Natural killer cell (primary cell): ENCODE data around the gene KRT85. TPM values are rescaled to one million over a fixed set of nuclear protein-coding genes. Genes with fewer than 3 reads are reported as not detected.

Source experiments
- ATAC-seq, 3 donors: fragments of 150-1000 bp in 2 of 3; fragments of 200-7000 bp in 1 of 3; cut with Tn5 transposase; 1 replicate in 1 of 3; 2 replicates in 2 of 3; pipeline ENCODE4 v1.10.0; 2021; ENCODE audit warnings: mild to moderate bottlenecking in 2 of 3, moderate library complexity in 2 of 3
- DNase-seq, 2 donors: peaks; one replicate each; pipeline versions ENCODE4 v3.0.0 to v3.0.0-alpha.2; 2013 to 2021; ENCODE audit warnings: mixed read lengths in 1 of 2
- H3K27ac ChIP-seq: one replicate; pipeline ENCODE4 v1.5.1; 2013; ENCODE audit warnings: mild to moderate bottlenecking, low read length
- H3K27me3 ChIP-seq: one replicate; pipeline ENCODE4 v1.6.1; 2013; ENCODE audit warnings: low read length; ENCODE audit not compliant: control insufficient read depth, insufficient read depth
- H3K36me3 ChIP-seq: one replicate; pipeline ENCODE4 v1.6.1; 2013; ENCODE audit warnings: low read length; ENCODE audit not compliant: control insufficient read depth, insufficient read depth
- H3K4me1 ChIP-seq: one replicate; pipeline ENCODE4 v1.6.1; 2013; ENCODE audit warnings: low read length; ENCODE audit not compliant: control insufficient read depth, insufficient read depth
- H3K4me3 ChIP-seq: one replicate; pipeline ENCODE4 v1.5.1; 2013; ENCODE audit warnings: low read length
- H3K9me3 ChIP-seq: one replicate; pipeline ENCODE4 v1.6.1; 2013; ENCODE audit warnings: low read length; ENCODE audit not compliant: control insufficient read depth, insufficient read depth
- H3K27ac Mint-ChIP-seq, 2 donors: one replicate each; pipeline ENCODE4 v1.8.0; 2022; ENCODE audit warnings: mild to moderate bottlenecking in 2 of 2, mixed read lengths in 2 of 2, moderate library complexity in 1 of 2
- H3K27me3 Mint-ChIP-seq, 2 donors: one replicate each; pipeline ENCODE4 v1.8.0; 2022; ENCODE audit warnings: low read depth in 2 of 2, mixed read lengths in 2 of 2
- H3K36me3 Mint-ChIP-seq: one replicate; pipeline ENCODE4 v1.8.0; 2022; ENCODE audit warnings: mixed read lengths
- H3K4me1 Mint-ChIP-seq, 2 donors: one replicate each; pipeline ENCODE4 v1.8.0; 2022; ENCODE audit warnings: mixed read lengths in 2 of 2
- H3K4me3 Mint-ChIP-seq: one replicate; pipeline ENCODE4 v1.8.0; 2022; ENCODE audit warnings: mild to moderate bottlenecking, moderate library complexity, mixed read lengths
- H3K9me3 Mint-ChIP-seq, 2 donors: one replicate each; pipeline ENCODE4 v1.8.0; 2022; ENCODE audit warnings: mixed read lengths in 2 of 2
- CTCF ChIP-seq: fragments of 200-600 bp; IDR thresholded peaks from one replicate; pipeline ENCODE4 v1.8.0; 2022; ENCODE audit warnings: antibody characterized with exemption
- WGBS: methylation state at CpG from one replicate; pipeline ENCODE4 v1.1.7; 2013; ENCODE audit warnings: missing lambda C conversion rate; ENCODE audit not compliant: insufficient coverage; 5-methylcytosine and 5-hydroxymethylcytosine counted together
- intact Hi-C: fragments of 100-400 bp; cut with micrococcal nuclease; formaldehyde crosslinking; loops from one replicate; pipeline ENCODE4 v1.14.2; 2022
- total RNA-seq, 4 donors: library from RNA; stranded (reverse); fragments of 120-200 nt in 1 of 4; gene quantifications; one replicate each; pipeline versions ENCODE4 v1.2.3 to v1.2.4, GENCODE V29; 2013 to 2022

KRT85 gene
- total RNA-seq, 3 donors from 2014 or later (not counting 1 experiment from before 2014, with no cell fraction given) = not detected

GRCh38 chr12:52314511-52314910, 52.8 kb downstream of the KRT85 start:
- H3K4me3 Mint-ChIP-seq = no peak overlapping the region
- Histone ChIP-seq H3K9me3 (no peaks in the 10 kb centered on the region), H3K27ac (no peak overlapping the region), H3K4me3 (no peak overlapping the region), H3K36me3 (no peaks in the 10 kb centered on the region), H3K27me3 (peaks cover 9% of the 10 kb centered on the region), H3K4me1 (no peaks in the 10 kb centered on the region)
- H3K36me3 Mint-ChIP-seq = no peaks in the 10 kb centered on the region
- H3K27me3 Mint-ChIP-seq = peaks cover 11 to 47% of the 10 kb centered on the region in 2 donors
- WGBS = 91% methylated on average over 13 of the region's 13 CpGs
- DNase-seq (no peak), ATAC-seq (no peak)
- no peak overlapping the region for H3K27ac Mint-ChIP-seq
- no peaks in the 10 kb centered on the region for H3K9me3 Mint-ChIP-seq
- H3K4me1 Mint-ChIP-seq = peaks cover 7 to 28% of the 10 kb centered on the region in 2 donors
- intact Hi-C loops = no loop called here
- TF ChIP-seq CTCF = no peak

GRCh38 chr12:52313926-52314325, 53.4 kb downstream of the KRT85 start:
- DNase-seq (no peak), ATAC-seq (no peak)
- H3K27me3 Mint-ChIP-seq = peaks cover 11 to 48% of the 10 kb centered on the region in 2 donors
- peaks cover 4 to 30% of the 10 kb centered on the region in 2 donors for H3K4me1 Mint-ChIP-seq
- H3K9me3 Mint-ChIP-seq = no peaks in the 10 kb centered on the region
- Histone ChIP-seq H3K27ac (no peak overlapping the region), H3K4me3 (no peak overlapping the region), H3K9me3 (no peaks in the 10 kb centered on the region), H3K36me3 (no peaks in the 10 kb centered on the region), H3K27me3 (peaks cover 15% of the 10 kb centered on the region), H3K4me1 (peaks cover 3% of the 10 kb centered on the region)
- intact Hi-C loops = no loop called here
- WGBS = 92% methylated on average over 9 of the region's 9 CpGs
- no peak overlapping the region for H3K4me3 Mint-ChIP-seq
- no peak overlapping the region for H3K27ac Mint-ChIP-seq
- no peak for TF ChIP-seq CTCF
- H3K36me3 Mint-ChIP-seq = no peaks in the 10 kb centered on the region

- no peak for DNase-seq
- Mint-ChIP-seq H3K9me3 (no peaks in the 10 kb centered on the region), H3K4me3 (no peak overlapping the region), H3K4me1 (peaks cover 8 to 31% of the 10 kb centered on the region in 2 donors), H3K27me3 (peaks cover 11 to 49% of the 10 kb centered on the region in 2 donors), H3K36me3 (no peaks in the 10 kb centered on the region), H3K27ac (no peak overlapping the region)
- 74% methylated on average over 3 of the region's 3 CpGs for whole genome bisulfite sequencing
- TF ChIP-seq CTCF = no peak
- Histone ChIP-seq H3K27ac (no peak overlapping the region), H3K27me3 (peaks cover 15% of the 10 kb centered on the region), H3K4me1 (peaks cover 8% of the 10 kb centered on the region), H3K4me3 (no peak overlapping the region), H3K36me3 (no peaks in the 10 kb centered on the region), H3K9me3 (no peaks in the 10 kb centered on the region)
- ATAC-seq = no peak
- intact Hi-C loops = no loop called here
These were observed 53.8 kb downstream of the KRT85 start for GRCh38 chr12:52313461-52313860.

- no peak for DNase-seq
- intact Hi-C loops = no loop called here
- Histone ChIP-seq H3K9me3 (no peaks in the 10 kb centered on the region), H3K27ac (no peak overlapping the region), H3K4me3 (no peak overlapping the region), H3K27me3 (peaks cover 24% of the 10 kb centered on the region), H3K4me1 (peaks cover 15% of the 10 kb centered on the region), H3K36me3 (no peaks in the 10 kb centered on the region)
- Mint-ChIP-seq H3K4me1 (peaks cover 21 to 34% of the 10 kb centered on the region in 2 donors), H3K27ac (peak overlapping the region in 1 of 2 donors; percentile 21), H3K4me3 (no peak overlapping the region), H3K27me3 (peaks cover 11 to 56% of the 10 kb centered on the region in 2 donors), H3K36me3 (no peaks in the 10 kb centered on the region), H3K9me3 (no peaks in the 10 kb centered on the region)
- no peak for ATAC-seq
- 84% methylated on average over 4 of the region's 4 CpGs for WGBS
- TF ChIP-seq CTCF = no peak
These were observed 55.2 kb downstream of the KRT85 start for GRCh38 chr12:52312086-52312485.
